IPS-11a (cell line): ENCODE data around the gene MVB12A.

ENCODE experiments used
- H3K4me3 ChIP-seq: one replicate; pipeline ENCODE4 v1.5.1; 2013; ENCODE audit warnings: low read depth, low read length, control low read depth

MVB12A gene

GRCh38 chr19:17469481-17470067, 49.7 kb downstream of the MVB12A start:
- peak overlapping the region; percentile 68 for H3K4me3 ChIP-seq

GRCh38 chr19:17470068-17470841, 50.4 kb downstream of the MVB12A start, which contains the start of gene SLC27A1:
TSS of gene SLC27A1 (plus strand) at chr19:17470524. CDS start at chr19:17470541, 17 bp downstream.
- peak within 1 kb of the TSS; percentile 68 for H3K4me3 ChIP-seq

- peak overlapping the region; percentile 1 for H3K4me3 ChIP-seq
Measured at GRCh38 chr19:17471410-17472125, 51.7 kb downstream of the MVB12A start.

DNA sequence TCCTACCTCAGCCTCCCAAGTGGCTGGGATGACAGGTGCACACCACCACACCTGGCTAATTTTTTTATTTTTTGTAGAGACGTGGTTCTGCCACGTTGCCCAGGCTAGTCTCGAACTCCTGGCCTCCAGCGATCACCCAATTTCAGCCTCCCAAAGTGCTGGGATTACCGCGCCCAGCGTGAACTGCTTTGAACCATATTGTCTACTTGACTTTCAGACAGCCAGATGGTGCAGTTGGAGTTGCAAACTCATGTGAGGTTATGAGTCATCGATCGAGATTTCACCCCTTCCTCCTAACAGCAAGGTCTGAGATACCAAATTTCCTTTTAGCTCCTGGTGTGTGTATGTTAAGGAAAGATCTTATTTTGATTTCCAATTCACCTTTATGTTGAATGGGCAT, 53.2 kb downstream of the MVB12A start:
- no peak overlapping the region for H3K4me3 ChIP-seq
